Spleen (tissue), 7 donors: ENCODE measurements around the gene EME1.

Source experiments
- CTCF ChIP-seq, 11 experiments: fragments of 200-600 bp in 7 of 11; fragments of 450-650 bp in 4 of 11; sonication (generic) in 4 of 11; IDR thresholded peaks in 8 of 11; conservative IDR thresholded peaks in 3 of 11; 1 replicate in 7 of 11; 2 replicates in 4 of 11; pipeline versions ENCODE4 v1.4.0 to v1.8.0; 2016 to 2021; ENCODE audit warnings: antibody characterized with exemption in 11 of 11, inconsistent platforms in 4 of 11, mild to moderate bottlenecking in 1 of 11
- POLR2AphosphoS5 ChIP-seq, 3 donors: sonication (generic); formaldehyde crosslinking; IDR thresholded peaks; one replicate each; pipeline ENCODE4 v1.5.1; 2017; ENCODE audit warnings: antibody characterized with exemption in 3 of 3
- donor health status: DM: no; HTN: no; CAD: no; lungs with moderate emphysema.
- donor health status: DM: no; HTN: no; CAD: no.
- donor health status: DM: no; HTN: no; CAD: no.

GRCh38 chr17:50348522-50349242 lies 24.3 kb upstream of the EME1 start:
- TF ChIP-seq POLR2AphosphoS5 (IDR thresholded peaks at IDR 0.05): peak in 2 of 3 donors; percentile 6 to 8
- TF ChIP-seq CTCF (IDR thresholded peaks at IDR 0.05 in 8 of 11, conservative IDR thresholded peaks at IDR 0.05 in 3 of 11): no peak
